DMS 273 (cell line): ENCODE measurements around the gene CDC34.

Experiments
- DNase-seq: peaks from one replicate; lab custom pipeline; 2025; ENCODE audit not compliant: unreplicated experiment; lab: John Stamatoyannopoulos, UW

Gene CDC34

DNA sequence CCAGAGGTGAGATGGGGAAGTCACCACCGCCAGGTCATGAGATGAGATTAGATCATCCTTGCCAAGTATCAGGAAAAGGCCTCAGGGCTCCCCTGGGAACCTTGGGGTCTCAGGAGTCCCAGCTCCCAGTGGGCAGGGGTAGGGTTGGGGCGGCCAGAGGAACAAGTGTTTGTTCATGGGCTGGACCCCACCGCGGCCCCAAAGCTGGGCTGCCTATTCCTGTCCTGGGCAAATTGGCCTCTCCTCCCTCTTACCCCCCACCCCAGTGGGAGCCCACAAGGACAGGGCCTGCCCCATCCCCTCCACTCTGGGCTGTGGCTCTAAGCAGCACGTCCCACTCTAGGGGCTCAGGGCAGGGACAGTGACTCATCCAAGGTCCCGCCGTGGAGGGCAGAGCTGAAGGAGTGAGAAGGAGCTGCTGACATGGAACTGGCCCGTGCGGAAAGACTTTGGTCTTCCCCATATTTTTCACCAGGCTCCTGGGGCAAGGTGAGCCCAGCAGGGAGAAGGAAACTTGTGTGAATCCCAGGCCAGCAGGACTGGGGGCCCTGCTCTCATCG is 54.1 kb downstream of the CDC34 start:
- DNase-seq = no peak

DNA sequence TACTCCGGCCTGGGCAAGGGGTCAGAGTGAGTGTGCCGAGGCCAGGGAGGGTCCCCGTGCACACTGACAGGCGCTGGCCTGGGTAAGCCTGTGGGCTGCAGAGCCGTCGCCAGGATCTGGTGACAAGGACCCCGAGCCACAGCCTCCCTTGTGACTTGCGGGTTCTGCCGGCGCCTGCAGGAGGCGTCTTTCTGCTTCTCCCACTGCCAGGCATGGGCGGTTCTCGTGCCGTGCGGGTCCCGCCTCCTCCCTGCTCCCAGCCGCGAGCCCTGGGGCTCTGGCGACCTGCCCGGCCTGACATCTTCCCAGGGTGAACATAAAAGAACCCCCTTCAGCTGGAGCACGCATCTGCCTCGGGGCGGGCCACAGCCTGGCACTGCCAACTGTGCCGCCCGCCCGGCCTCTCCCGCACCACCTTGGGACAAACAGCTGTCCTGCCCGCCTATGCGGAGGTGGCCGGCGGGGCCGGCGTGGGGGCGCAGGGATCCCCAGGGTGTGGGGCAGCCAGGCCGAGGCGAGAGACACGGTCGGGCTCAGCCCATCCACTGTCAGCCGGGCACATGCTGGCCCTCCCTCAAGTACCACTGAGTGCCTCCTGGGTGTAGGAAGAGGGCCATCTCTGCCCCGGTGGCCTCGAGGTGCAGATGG is 56.7 kb downstream of the CDC34 start:
- peak; percentile 99 for DNase-seq

DNA sequence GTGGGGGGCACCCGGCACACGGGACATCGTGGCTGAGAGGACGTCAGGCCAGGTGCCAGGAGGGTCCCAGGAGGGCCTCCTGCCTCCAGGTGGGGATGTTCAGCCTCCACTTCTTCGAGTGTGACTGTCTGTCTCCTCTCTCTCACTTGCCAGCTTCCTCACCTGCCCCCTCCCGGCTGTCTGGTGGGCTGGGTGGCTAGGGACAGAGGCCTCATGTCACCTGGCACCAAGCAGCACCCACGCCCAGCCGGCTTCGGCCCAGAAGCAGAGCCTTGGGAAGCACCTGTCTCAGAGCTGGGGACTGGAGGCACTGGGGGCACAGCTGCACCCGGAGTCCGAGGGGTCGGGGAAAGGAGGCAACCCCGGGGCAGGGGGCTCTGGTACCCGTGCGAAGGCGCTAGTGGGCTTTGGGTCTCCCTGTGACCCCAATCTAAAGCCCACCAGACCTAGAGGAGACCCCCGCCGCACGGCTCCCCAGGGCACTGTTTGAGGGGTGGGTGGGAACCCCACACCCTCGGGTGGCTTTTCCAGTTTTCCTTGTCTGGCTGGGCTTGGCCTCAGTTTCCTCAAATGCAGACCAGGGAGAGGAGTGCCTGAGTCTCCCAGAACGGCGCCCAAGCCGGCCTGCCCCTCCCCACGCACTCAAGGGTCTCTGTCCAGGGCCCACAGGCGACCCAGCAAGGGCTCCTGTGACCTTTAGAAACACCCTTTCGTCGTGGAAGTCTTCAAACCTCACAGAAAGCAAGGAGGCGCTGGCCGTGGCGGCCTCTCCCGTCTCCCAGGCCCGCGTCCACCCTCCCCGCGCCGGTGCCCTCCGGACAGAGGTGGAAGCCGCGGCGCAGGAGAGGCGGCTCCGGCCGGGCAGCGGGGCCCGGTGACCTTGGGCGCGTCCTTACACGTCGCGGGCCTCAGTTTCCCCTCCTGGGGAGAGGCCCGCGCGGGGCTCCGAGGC is 57.5 kb downstream of the CDC34 start:
- DNase-seq = peak; percentile 77

DNA sequence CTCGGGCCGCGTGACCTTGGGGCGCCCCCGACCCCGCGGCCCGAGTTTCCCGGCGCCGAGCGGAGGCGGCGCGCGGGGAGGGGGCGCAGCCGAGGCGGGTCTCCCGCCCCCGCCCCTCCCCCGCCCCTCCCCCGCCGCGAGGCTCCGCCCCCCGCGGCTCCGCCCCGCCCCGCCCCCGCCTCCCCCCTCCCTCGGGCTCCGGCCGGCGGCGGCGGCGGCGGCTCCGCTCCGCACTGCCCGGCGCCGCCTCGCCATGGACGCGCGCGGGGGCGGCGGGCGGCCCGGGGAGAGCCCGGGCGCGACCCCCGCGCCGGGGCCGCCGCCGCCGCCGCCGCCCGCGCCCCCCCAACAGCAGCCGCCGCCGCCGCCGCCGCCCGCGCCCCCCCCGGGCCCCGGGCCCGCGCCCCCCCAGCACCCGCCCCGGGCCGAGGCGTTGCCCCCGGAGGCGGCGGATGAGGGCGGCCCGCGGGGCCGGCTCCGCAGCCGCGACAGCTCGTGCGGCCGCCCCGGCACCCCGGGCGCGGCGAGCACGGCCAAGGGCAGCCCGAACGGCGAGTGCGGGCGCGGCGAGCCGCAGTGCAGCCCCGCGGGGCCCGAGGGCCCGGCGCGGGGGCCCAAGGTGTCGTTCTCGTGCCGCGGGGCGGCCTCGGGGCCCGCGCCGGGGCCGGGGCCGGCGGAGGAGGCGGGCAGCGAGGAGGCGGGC is 58.3 kb downstream of the CDC34 start, which contains the start of gene HCN2:
HCN2 (plus strand) TSS at position 189 of the 703 bp plus-strand sequence; CDS start at position 254, 65 bp downstream.
- peak; percentile 55 for DNase-seq

DNA sequence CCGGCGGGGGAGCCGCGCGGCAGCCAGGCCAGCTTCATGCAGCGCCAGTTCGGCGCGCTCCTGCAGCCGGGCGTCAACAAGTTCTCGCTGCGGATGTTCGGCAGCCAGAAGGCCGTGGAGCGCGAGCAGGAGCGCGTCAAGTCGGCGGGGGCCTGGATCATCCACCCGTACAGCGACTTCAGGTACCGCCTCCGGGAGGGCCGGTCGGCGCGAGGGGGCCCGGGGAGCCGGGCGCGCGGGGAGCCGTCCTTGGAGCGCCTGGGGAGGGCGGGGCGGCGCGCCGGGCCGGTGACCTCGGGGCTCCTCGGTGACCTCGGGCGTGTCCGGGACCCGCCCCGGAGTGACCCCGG is 58.8 kb downstream of the CDC34 start:
- DNase-seq = peak; percentile 81

DNA sequence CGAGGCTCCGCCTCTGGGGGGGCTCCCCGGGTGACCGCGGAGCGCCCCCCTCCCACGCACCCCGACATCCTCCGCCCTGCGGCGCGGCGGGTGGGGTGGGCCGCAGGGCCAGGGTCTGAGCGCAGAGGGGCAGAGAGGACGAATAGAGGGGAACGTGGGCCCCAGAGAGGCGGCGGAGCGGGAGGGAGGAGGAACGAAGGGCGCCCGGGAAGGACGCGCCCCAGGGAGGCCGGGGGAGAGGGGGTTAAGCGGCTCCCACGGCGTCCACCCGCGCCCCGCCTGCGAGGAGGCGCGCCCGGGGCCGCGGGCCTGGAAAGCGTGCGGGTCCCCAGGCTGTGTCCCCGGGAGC is 59.2 kb downstream of the CDC34 start:
- DNase-seq = no peak

DNA sequence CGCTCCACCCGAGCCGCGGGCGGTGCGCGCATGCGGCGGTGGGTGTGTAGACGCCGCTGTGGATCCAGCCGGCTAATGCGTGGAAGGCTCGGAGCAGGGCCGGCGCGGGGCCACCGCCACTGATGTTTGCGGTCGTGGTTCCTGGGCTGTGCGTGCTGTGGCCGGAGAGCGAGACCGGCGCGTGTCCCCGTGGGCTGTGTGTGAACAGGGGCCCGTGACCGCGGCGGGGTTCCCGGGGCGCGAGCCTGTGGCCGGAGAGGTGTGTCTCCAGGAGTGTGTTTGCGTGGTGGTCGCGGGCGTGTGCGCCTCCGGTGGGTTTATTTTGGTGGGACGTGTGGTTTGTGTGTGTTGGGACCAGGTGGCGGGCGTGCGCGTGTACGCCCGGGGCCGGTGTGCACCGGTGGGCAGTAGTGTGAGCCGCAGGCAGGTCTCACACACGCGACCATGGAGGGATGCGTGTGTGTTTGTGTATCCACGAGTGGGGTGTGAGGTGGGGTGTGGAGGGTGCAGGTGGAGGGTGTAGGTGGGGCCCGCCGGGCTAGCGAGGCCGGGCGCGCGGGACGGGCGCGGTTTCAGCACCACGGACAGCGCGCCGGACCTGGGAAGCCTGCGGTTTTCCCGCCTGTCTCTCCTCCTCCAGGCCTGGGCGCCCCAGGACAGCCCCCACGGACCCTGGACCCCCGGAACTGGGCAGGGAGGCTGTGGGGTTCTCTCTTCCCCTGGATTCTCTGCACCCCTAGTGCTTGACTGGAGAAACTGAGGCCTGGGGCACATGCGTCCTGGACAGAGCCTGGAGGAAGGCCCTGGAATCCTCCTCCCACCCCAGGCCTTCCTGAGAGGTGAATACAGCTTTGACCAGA is 59.8 kb downstream of the CDC34 start:
- DNase-seq = no peak
